Suprapubic skin (tissue), 4 donors: ENCODE results near the gene NRP2. TPM values are rescaled to one million over a fixed set of nuclear protein-coding genes. Genes with fewer than 3 reads are reported as not detected.

Source experiments
- DNase-seq, 2 donors: peaks; one replicate each; pipeline ENCODE4 v3.0.0-alpha.2; 2019; ENCODE audit warnings: low spot score in 2 of 2
- H3K27ac ChIP-seq: fragments of 200-600 bp; sonication (generic); one replicate; pipeline ENCODE4 v1.5.1; 2019
- H3K27me3 ChIP-seq: fragments of 200-600 bp; sonication (generic); one replicate; pipeline ENCODE4 v1.5.1; 2019
- H3K36me3 ChIP-seq: fragments of 200-600 bp; sonication (generic); one replicate; pipeline ENCODE4 v1.5.1; 2019
- H3K4me1 ChIP-seq: fragments of 200-600 bp; sonication (generic); one replicate; pipeline ENCODE4 v1.5.1; 2019
- H3K4me3 ChIP-seq: fragments of 200-600 bp; sonication (generic); one replicate; pipeline ENCODE4 v1.5.1; 2019; ENCODE audit warnings: mild to moderate bottlenecking
- H3K9me3 ChIP-seq: fragments of 200-600 bp; sonication (generic); one replicate; pipeline ENCODE4 v1.5.1; 2019
- CTCF ChIP-seq, 2 donors: fragments of 200-600 bp in 1 of 2; fragments of 450-650 bp in 1 of 2; sonication (generic) in 1 of 2; IDR thresholded peaks; one replicate each; pipeline ENCODE4 v1.5.1; 2016 to 2019; ENCODE audit warnings: antibody characterized with exemption in 2 of 2, mild to moderate bottlenecking in 1 of 2, moderate library complexity in 1 of 2
- EP300 ChIP-seq: sonication (generic); formaldehyde crosslinking; IDR thresholded peaks from one replicate; pipeline ENCODE4 v1.6.1; 2017; ENCODE audit warnings: antibody characterized with exemption
- POLR2A ChIP-seq, 2 donors: fragments of 450-650 bp; IDR thresholded peaks; one replicate each; pipeline ENCODE4 v1.6.1; 2017; ENCODE audit warnings: antibody characterized with exemption in 2 of 2, mild to moderate bottlenecking in 2 of 2, moderate library complexity in 2 of 2
- POLR2AphosphoS5 ChIP-seq, 3 donors: sonication (generic); formaldehyde crosslinking; IDR thresholded peaks; one replicate each; pipeline ENCODE4 v1.6.1; 2017; ENCODE audit warnings: antibody characterized with exemption in 3 of 3
- WGBS: methylation state at CpG from one replicate; pipeline ENCODE4 v1.1.5; 2018; 5-methylcytosine and 5-hydroxymethylcytosine counted together
- total RNA-seq, 4 donors: library from RNA; depleted of rRNA; stranded (reverse); fragments of >200 nt; gene quantifications; one replicate each; pipeline ENCODE4 v1.1.0, GENCODE V29; 2016

NRP2 gene
- total RNA-seq, 4 donors from 2014 or later: 3.4 to 8.9 (median 6.6) TPM

- no peak for TF ChIP-seq EP300
- peak; percentile 1 to 54 for TF ChIP-seq CTCF (IDR thresholded peaks at IDR 0.05)
- no peak for TF ChIP-seq POLR2AphosphoS5 (IDR thresholded peaks at IDR 0.05)
- Histone ChIP-seq H3K27me3 (peaks cover 9% of the 10 kb centered on the region), H3K9me3 (no peaks in the 10 kb centered on the region), H3K4me1 (peaks cover 33% of the 10 kb centered on the region), H3K27ac (no peak overlapping the region), H3K36me3 (no peaks in the 10 kb centered on the region), H3K4me3 (no peak overlapping the region)
- no peak for DNase-seq
- WGBS: 35% methylated on average over 3 of the region's 3 CpGs
Observed at GRCh38 chr2:205680067-205680466, 2.2 kb upstream of the NRP2 start.

DNA sequence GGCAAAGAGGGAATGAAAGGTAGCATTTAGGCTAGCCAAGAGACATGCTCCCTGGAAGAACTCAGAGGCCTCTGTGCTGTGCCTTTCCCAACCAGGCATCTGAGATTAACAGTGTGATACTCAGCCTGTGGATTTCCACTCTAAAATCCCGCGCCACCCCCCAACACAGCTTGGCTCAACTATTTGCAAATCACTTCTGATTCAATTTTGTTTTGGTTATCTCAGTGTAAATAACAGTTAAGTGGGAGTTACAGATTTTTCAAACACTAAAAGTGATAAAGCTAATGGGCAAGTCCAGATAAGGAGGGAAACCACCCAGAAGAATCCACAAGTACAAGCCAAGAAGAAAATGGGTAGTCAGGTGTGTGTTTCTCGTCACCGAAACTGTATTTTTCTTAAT, 1.4 kb upstream of the NRP2 start:
- DNase-seq: no peak
- no peak overlapping the region for H3K27ac ChIP-seq
- no peak for TF ChIP-seq POLR2A (IDR thresholded peaks at IDR 0.05)
- no peak for TF ChIP-seq EP300
- TF ChIP-seq CTCF (IDR thresholded peaks at IDR 0.05): no peak
- TF ChIP-seq POLR2AphosphoS5 (IDR thresholded peaks at IDR 0.05): no peak
- 85% methylated on average over 4 of the region's 4 CpGs for WGBS
- no peak overlapping the region for H3K4me3 ChIP-seq
- peaks cover 42% of the 10 kb centered on the region for H3K4me1 ChIP-seq
- H3K36me3 ChIP-seq: no peaks in the 10 kb centered on the region
- H3K27me3 ChIP-seq: peaks cover 10% of the 10 kb centered on the region
- no peaks in the 10 kb centered on the region for H3K9me3 ChIP-seq

DNA sequence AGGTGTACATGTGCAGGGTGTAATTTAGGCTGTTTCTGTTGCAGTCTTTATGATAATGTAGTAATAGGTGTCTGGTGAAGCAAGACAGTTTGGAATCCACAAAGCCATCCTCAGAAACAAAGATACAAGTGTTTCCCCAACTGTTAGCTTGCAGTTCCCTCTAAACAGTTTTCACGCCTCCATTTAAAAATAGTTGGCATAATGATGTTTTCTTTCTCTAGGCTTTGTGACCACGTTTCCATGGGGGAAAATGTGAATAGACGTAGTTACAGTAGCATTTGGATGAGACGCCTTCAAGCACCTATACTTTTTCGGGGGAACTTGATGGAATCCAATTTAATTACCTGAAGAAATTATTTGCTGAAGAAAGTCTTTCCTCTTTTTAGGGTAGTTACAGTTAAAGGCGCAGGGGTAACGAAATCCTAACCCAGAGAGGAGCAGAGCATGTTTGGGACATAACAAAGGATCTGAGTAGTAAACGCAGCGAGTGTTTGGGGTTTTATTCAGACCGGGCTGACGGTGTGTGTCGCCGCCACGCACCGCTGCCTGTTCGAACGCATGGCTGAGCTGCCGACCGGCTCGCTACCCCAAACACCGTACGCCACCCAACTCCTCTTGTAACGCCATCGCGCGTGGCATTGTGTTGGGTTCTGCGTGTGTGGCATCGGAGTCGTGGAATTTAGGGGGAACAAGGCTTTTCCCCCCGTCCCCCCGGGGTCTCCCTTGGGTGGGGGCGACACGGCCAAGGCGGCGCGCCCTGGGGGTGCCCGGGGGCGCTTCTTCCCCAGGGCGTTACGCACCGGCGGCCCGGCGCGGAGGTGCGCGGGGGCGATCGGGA, 681 bp upstream of the NRP2 start:
- Histone ChIP-seq H3K4me1 (peaks cover 49% of the 10 kb centered on the region), H3K27me3 (peaks cover 14% of the 10 kb centered on the region), H3K9me3 (no peaks in the 10 kb centered on the region), H3K4me3 (peak overlapping the region; percentile 57), H3K36me3 (no peaks in the 10 kb centered on the region), H3K27ac (peak overlapping the region; percentile 62)
- TF ChIP-seq EP300: no peak
- TF ChIP-seq POLR2A (IDR thresholded peaks at IDR 0.05): no peak
- 13% methylated on average over 26 of the region's 49 CpGs for WGBS
- no peak for DNase-seq

- Histone ChIP-seq H3K36me3 (no peaks in the 10 kb centered on the region), H3K27ac (peak overlapping the region; percentile 62), H3K9me3 (no peaks in the 10 kb centered on the region), H3K27me3 (peaks cover 14% of the 10 kb centered on the region), H3K4me1 (peaks cover 52% of the 10 kb centered on the region), H3K4me3 (peak overlapping the region; percentile 57)
- TF ChIP-seq POLR2A (IDR thresholded peaks at IDR 0.05): no peak
- TF ChIP-seq CTCF (IDR thresholded peaks at IDR 0.05): no peak
- TF ChIP-seq EP300: no peak
- no peak for DNase-seq
- WGBS: 33% methylated on average over 10 of the region's 10 CpGs
Observed at GRCh38 chr2:205682971-205683501, 735 bp downstream of the NRP2 start.

DNA sequence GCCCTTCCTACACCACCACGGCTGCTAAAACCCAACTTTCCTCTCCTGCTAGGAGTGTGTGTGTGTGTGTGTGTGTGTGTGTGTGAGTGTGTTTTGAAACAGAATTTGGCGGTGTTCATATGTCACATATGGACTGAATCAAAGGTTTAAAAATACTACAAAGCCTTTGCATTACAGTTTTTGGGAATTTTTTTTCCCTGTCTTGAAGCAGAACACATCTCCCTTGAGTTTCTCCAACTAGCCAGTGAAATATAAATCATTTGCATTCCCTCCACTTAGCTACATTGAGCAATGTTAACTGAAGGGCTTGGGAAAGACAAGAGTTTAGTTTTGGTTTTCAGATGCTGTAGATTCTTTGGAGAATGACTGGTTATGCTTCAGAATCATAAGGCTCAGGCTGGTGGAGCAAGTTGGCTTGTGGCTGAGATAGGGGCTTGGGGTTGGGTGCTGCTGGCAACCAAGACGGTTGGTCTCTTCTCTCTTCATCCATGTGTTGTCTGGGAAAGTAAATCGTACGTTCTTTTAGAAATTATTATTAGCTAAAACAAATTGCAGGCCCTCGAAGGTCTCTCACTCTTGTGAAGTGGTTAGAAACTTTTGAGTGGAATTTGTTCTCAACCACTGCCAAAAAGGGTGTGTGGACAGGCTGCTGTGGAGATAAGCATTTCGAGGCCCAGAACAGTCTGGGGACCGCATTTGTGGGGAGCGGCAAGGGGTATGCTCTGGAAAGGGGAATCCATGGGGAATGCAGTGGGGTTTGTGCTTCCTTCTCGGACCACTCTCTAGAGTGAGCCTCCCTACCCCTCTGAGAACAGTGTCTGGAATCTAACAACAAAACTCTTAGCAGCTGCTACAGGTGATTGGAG, 1.4 kb downstream of the NRP2 start:
- WGBS: 68% methylated on average over 10 of the region's 10 CpGs
- Histone ChIP-seq H3K36me3 (no peaks in the 10 kb centered on the region), H3K4me1 (peaks cover 55% of the 10 kb centered on the region), H3K4me3 (peak overlapping the region; percentile 57), H3K9me3 (no peaks in the 10 kb centered on the region), H3K27me3 (peaks cover 14% of the 10 kb centered on the region), H3K27ac (peak overlapping the region; percentile 5)
- TF ChIP-seq POLR2AphosphoS5 (IDR thresholded peaks at IDR 0.05) (no peak), CTCF (IDR thresholded peaks at IDR 0.05) (no peak), EP300 (no peak), POLR2A (IDR thresholded peaks at IDR 0.05) (no peak)
- no peak for DNase-seq
